ENCODE data around the gene MYLIP. TPM values are rescaled to one million over a fixed set of nuclear protein-coding genes. Genes with fewer than 3 reads are reported as not detected.

The MYLIP gene
- total and polyA plus RNA-seq, 2 experiments from 2014 or later, result 26.7 to 33.8 TPM

DNA sequence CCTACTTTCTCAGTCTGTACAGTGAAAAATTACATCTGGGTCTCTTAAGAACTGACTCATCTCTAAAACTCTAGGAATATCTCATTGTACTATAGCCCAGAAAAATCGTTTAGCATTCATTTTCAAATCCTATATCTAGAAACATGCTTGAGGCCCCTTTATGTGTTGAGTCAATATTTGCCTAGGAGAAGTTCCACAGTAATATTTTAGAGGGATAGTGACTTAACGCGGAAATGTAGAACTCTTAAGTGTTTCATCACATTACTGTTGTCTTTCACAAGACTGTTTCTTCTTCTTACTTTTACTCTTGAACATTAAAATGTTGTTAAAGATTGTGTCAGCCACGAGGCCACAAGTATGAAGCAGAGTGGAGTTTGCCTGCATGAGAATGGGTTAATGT lies 23.0 kb upstream of the MYLIP start:
- Histone ChIP-seq H4K20me1 (replicated peaks; ENCODE audit: insufficient read depth) (no peaks in the 10 kb centered on the region), H2AFZ (no peak overlapping the region), H3K4me2 (no peak overlapping the region), H3K9me2 (ENCODE audit: insufficient read depth) (0 out of 2 replicates have a peak, but pooled peaks cover 3% of the 10 kb centered on the region), H3K27me3 (ENCODE audit: insufficient read depth) (no peaks in the 10 kb centered on the region), H3K79me2 (replicated peaks; ENCODE audit: insufficient read depth) (no peaks in the 10 kb centered on the region), H3K4me1 (ENCODE audit: insufficient read depth) (no peaks in the 10 kb centered on the region), H3F3A (replicated peaks; ENCODE audit: low read depth) (no peaks in the 10 kb centered on the region), H3K36me3 (ENCODE audit: insufficient read depth) (no peaks in the 10 kb centered on the region), H3K4me3 (no peak overlapping the region), H3K27ac (ENCODE audit: low read depth) (no peak overlapping the region)
- Mint-ChIP-seq H3K36me3 (ENCODE audit: low read depth) (no peaks in the 10 kb centered on the region; the same call in 2 of the 3 replicates), H3K9me3 (no peaks in the 10 kb centered on the region; the same call in 2 of the 3 replicates), H3K27ac (no peak overlapping the region), H3K4me1 (no peaks in the 10 kb centered on the region), H3K27me3 (ENCODE audit: insufficient read depth, low read depth, poor library complexity) (peaks cover 2% of the 10 kb centered on the region), H3K4me3 (no peak overlapping the region)
- ATAC-seq (no peak), DNase-seq (ENCODE audit: low spot score) (no peak)
- no peak for TF ChIP-seq ZNF331 (CRISPR knock-in tag; IDR thresholded peaks at IDR 0.05; ENCODE audit: low read depth)
- TF ChIP-seq EZH2phosphoT487 (IDR thresholded peaks at IDR 0.05; ENCODE audit: unreplicated experiment), result no peak
- TF ChIP-seq, protein P1, sequence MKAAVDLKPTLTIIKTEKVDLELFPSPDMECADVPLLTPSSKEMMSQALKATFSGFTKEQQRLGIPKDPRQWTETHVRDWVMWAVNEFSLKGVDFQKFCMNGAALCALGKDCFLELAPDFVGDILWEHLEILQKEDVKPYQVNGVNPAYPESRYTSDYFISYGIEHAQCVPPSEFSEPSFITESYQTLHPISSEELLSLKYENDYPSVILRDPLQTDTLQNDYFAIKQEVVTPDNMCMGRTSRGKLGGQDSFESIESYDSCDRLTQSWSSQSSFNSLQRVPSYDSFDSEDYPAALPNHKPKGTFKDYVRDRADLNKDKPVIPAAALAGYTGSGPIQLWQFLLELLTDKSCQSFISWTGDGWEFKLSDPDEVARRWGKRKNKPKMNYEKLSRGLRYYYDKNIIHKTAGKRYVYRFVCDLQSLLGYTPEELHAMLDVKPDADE (IDR thresholded peaks at IDR 0.05), result no peak
- TF ChIP-seq JUNB (IDR thresholded peaks at IDR 0.05; ENCODE audit: unreplicated experiment), result no peak
- no peak for TF ChIP-seq CREB1 (CRISPR knock-in tag; IDR thresholded peaks at IDR 0.05; ENCODE audit: low read depth)
- TF ChIP-seq ZNF114 (CRISPR knock-in tag; IDR thresholded peaks at IDR 0.05), result no peak
- TF ChIP-seq, protein P2, sequence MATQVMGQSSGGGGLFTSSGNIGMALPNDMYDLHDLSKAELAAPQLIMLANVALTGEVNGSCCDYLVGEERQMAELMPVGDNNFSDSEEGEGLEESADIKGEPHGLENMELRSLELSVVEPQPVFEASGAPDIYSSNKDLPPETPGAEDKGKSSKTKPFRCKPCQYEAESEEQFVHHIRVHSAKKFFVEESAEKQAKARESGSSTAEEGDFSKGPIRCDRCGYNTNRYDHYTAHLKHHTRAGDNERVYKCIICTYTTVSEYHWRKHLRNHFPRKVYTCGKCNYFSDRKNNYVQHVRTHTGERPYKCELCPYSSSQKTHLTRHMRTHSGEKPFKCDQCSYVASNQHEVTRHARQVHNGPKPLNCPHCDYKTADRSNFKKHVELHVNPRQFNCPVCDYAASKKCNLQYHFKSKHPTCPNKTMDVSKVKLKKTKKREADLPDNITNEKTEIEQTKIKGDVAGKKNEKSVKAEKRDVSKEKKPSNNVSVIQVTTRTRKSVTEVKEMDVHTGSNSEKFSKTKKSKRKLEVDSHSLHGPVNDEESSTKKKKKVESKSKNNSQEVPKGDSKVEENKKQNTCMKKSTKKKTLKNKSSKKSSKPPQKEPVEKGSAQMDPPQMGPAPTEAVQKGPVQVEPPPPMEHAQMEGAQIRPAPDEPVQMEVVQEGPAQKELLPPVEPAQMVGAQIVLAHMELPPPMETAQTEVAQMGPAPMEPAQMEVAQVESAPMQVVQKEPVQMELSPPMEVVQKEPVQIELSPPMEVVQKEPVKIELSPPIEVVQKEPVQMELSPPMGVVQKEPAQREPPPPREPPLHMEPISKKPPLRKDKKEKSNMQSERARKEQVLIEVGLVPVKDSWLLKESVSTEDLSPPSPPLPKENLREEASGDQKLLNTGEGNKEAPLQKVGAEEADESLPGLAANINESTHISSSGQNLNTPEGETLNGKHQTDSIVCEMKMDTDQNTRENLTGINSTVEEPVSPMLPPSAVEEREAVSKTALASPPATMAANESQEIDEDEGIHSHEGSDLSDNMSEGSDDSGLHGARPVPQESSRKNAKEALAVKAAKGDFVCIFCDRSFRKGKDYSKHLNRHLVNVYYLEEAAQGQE (IDR thresholded peaks at IDR 0.05; ENCODE audit: unreplicated experiment), result no peak

DNA sequence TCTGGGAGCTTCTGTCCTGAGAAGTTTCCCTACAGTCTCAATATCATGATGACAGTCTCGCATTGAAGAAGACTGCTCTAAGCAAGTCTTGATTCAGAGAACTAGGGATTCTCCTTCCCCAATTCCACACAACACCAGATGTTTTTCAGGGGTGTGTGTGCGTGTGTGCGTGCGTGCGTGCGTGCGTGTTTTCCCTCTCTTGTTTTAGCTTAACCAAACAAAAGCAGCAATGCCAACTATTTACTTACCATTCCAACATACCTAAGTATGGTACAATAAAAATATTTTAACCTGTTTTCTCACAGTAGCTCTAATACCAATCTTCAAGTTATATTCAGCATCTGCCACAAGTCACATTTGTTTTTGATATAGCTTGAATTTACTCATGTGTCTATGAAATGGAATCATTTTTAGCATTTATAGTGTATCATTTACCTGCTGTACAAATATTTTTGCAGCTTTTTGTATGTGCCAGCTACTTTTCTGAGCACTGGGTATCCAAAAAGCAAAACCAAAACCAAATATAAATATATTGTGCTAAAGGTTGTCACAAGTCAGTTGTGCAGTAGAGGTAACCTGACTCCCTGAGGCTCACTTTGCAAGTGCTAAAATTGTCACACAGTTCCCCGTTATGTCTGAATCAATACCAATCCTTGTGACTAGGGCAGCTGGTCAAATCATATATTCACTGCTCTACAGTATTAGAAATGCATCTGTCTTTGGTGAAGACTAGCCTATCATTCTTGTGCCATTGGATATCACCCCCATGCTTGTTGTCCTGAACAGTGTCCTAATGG lies 21.7 kb upstream of the MYLIP start:
- Histone ChIP-seq H3K9me2 (ENCODE audit: insufficient read depth) (0 out of 2 replicates have a peak, but pooled peaks cover 3% of the 10 kb centered on the region), H3F3A (replicated peaks; ENCODE audit: low read depth) (no peaks in the 10 kb centered on the region), H4K20me1 (replicated peaks; ENCODE audit: insufficient read depth) (no peaks in the 10 kb centered on the region), H3K4me1 (ENCODE audit: insufficient read depth) (no peaks in the 10 kb centered on the region), H3K27ac (ENCODE audit: low read depth) (no peak overlapping the region), H3K4me3 (no peak overlapping the region), H3K79me2 (replicated peaks; ENCODE audit: insufficient read depth) (no peaks in the 10 kb centered on the region), H3K27me3 (ENCODE audit: insufficient read depth) (no peaks in the 10 kb centered on the region), H3K36me3 (ENCODE audit: insufficient read depth) (no peaks in the 10 kb centered on the region), H3K4me2 (no peak overlapping the region), H2AFZ (no peak overlapping the region)
- Mint-ChIP-seq H3K36me3 (ENCODE audit: low read depth) (no peaks in the 10 kb centered on the region), H3K27ac (no peak overlapping the region), H3K27me3 (ENCODE audit: insufficient read depth, low read depth, poor library complexity) (peaks cover 2% of the 10 kb centered on the region), H3K4me3 (no peak overlapping the region), H3K9me3 (no peaks in the 10 kb centered on the region), H3K4me1 (no peaks in the 10 kb centered on the region)
- DNase-seq (ENCODE audit: low spot score), result no peak
- ATAC-seq, result no peak
- TF ChIP-seq CREB1 (CRISPR knock-in tag; IDR thresholded peaks at IDR 0.05; ENCODE audit: low read depth) (no peak), EZH2phosphoT487 (IDR thresholded peaks at IDR 0.05; ENCODE audit: unreplicated experiment) (no peak), ZNF331 (CRISPR knock-in tag; IDR thresholded peaks at IDR 0.05; ENCODE audit: low read depth) (no peak), JUNB (IDR thresholded peaks at IDR 0.05; ENCODE audit: unreplicated experiment) (no peak), NANOG (IDR thresholded peaks at IDR 0.05; ENCODE audit: borderline replicate concordance) (no peak), ZNF114 (CRISPR knock-in tag; IDR thresholded peaks at IDR 0.05) (no peak), POLR2AphosphoS5 (IDR thresholded peaks at IDR 0.05; ENCODE audit: low read depth) (no peak), STAT1 (IDR thresholded peaks at IDR 0.05; ENCODE audit: unreplicated experiment) (no peak)
- TF ChIP-seq, protein P1 (IDR thresholded peaks at IDR 0.05), result no peak
- TF ChIP-seq, protein P3, sequence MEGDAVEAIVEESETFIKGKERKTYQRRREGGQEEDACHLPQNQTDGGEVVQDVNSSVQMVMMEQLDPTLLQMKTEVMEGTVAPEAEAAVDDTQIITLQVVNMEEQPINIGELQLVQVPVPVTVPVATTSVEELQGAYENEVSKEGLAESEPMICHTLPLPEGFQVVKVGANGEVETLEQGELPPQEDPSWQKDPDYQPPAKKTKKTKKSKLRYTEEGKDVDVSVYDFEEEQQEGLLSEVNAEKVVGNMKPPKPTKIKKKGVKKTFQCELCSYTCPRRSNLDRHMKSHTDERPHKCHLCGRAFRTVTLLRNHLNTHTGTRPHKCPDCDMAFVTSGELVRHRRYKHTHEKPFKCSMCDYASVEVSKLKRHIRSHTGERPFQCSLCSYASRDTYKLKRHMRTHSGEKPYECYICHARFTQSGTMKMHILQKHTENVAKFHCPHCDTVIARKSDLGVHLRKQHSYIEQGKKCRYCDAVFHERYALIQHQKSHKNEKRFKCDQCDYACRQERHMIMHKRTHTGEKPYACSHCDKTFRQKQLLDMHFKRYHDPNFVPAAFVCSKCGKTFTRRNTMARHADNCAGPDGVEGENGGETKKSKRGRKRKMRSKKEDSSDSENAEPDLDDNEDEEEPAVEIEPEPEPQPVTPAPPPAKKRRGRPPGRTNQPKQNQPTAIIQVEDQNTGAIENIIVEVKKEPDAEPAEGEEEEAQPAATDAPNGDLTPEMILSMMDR (conservative IDR thresholded peaks at IDR 0.05; ENCODE audit: low read depth in 2 of 2), result no peak
- TF ChIP-seq, protein P2 (IDR thresholded peaks at IDR 0.05; ENCODE audit: unreplicated experiment), result no peak
